HG03520 (cell line): ENCODE results near the gene KIAA0825.

ENCODE experiments used
- ATAC-seq: cut with Tn5 transposase; IDR thresholded peaks from one replicate; pipeline ENCODE4 v1.9.1; 2021; ENCODE audit warnings: mild to moderate bottlenecking, moderate library complexity; ENCODE audit not compliant: unreplicated experiment

Gene KIAA0825

GRCh38 chr5:94442076-94442475, 176.3 kb downstream of the KIAA0825 start:
- ATAC-seq: no peak

- ATAC-seq: no peak
Observed at GRCh38 chr5:94440015-94440414, 178.4 kb downstream of the KIAA0825 start.

- ATAC-seq: no peak
Observed at GRCh38 chr5:94433397-94434163, 184.8 kb downstream of the KIAA0825 start.

GRCh38 chr5:94432499-94432898, 185.9 kb downstream of the KIAA0825 start:
- no peak for ATAC-seq

- ATAC-seq: no peak
Observed at GRCh38 chr5:94431696-94432095, 186.7 kb downstream of the KIAA0825 start.

- no peak for ATAC-seq
Observed at GRCh38 chr5:94429566-94429965, 188.8 kb downstream of the KIAA0825 start.

GRCh38 chr5:94425396-94425795, 193.0 kb downstream of the KIAA0825 start:
- no peak for ATAC-seq

GRCh38 chr5:94423411-94423810, 195.0 kb downstream of the KIAA0825 start:
- ATAC-seq: no peak

GRCh38 chr5:94422812-94423211, 195.6 kb downstream of the KIAA0825 start:
- no peak for ATAC-seq

- ATAC-seq: no peak
Observed at GRCh38 chr5:94420885-94421284, 197.5 kb downstream of the KIAA0825 start.

GRCh38 chr5:94415798-94416197, 202.6 kb downstream of the KIAA0825 start:
- ATAC-seq: no peak

- no peak for ATAC-seq
Observed at GRCh38 chr5:94409440-94409839, 209.0 kb downstream of the KIAA0825 start.

GRCh38 chr5:94407023-94407422, 211.4 kb downstream of the KIAA0825 start:
- no peak for ATAC-seq

GRCh38 chr5:94403483-94403882, 214.9 kb downstream of the KIAA0825 start:
- ATAC-seq: no peak

GRCh38 chr5:94402096-94402495, 216.3 kb downstream of the KIAA0825 start:
- no peak for ATAC-seq

GRCh38 chr5:94397508-94397907, 220.9 kb downstream of the KIAA0825 start:
- no peak for ATAC-seq

- ATAC-seq: no peak
Observed at GRCh38 chr5:94396687-94397086, 221.7 kb downstream of the KIAA0825 start.

- no peak for ATAC-seq
Observed at GRCh38 chr5:94395468-94395867, 222.9 kb downstream of the KIAA0825 start.

- no peak for ATAC-seq
Observed at GRCh38 chr5:94391996-94392395, 226.4 kb downstream of the KIAA0825 start.

- ATAC-seq: peak; percentile 64
Observed at GRCh38 chr5:94389515-94389899, 228.9 kb downstream of the KIAA0825 start.

GRCh38 chr5:94388773-94389514, 229.5 kb downstream of the KIAA0825 start:
- ATAC-seq: no peak

GRCh38 chr5:94385767-94386166, 232.6 kb downstream of the KIAA0825 start:
- ATAC-seq: no peak
